Stimulated activated CD4-positive, alpha-beta T cell treated with anti-CD3 and anti-CD28 coated beads, TNF-alpha, amount 100 ng/mL, for 1 hour (primary cell): Measurements from ENCODE around the gene RBFOX2.

Experiments
- DNase-seq, 3 donors: peaks; one replicate each; pipeline ENCODE4 v3.0.0-alpha.2; 2020; ENCODE audit warnings: low read depth in 3 of 3, low spot score in 1 of 3

RBFOX2 gene

GRCh38 chr22:35785181-35785923 is 243.3 kb downstream of the RBFOX2 start:
- DNase-seq, result no peak

GRCh38 chr22:35784633-35785032 is 244.0 kb downstream of the RBFOX2 start:
- DNase-seq, result no peak

DNA sequence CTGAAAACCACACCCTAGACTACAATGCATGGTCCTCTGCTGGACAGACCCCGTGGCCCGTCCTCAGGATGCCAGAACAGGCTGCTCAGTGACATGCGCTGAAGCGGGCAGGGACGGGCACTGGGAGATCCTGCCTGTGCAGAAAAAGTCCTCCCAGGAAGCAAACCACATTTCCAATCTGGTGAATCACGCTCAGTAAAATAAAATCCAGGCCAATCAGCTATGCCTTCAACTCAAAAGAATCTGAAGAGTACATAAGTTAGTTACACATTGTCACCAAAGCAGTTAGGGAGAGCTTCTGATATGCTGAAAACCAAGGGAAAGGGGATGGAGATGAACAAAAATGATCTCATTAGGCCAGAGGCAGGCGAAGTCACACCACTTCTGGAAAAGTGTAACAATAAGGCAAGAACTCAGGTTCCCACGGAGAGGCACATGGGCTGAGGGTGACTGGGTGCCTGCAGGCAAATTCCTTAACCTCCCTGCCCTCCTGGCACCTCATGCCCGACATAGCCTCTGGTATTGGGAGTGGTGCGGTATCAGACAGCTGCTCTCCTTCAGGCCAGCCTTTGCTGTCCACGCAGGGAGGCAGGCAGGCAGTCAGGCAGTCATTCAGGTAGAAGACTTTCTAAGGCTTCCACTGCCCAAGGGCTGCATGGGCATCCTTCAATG is 244.5 kb downstream of the RBFOX2 start:
- no peak for DNase-seq

DNA sequence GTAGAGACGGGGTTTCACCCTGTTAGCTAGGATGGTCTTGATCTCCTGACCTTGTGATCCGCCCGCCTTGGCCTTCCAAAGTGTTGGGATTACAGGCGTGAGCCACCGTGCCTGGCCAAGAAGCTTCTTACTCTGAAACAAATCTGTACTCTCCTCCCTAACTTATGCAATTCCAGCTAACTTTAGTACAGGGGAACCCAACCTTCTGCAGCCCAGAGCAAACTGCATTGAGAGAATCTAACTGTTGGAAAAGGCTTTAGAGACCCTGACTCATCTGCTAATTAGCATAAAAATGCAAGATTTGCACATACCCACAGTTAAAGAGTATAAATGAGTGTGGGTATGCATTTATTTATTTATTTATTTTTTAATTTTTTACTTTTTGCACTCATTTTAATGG is 246.1 kb downstream of the RBFOX2 start:
- no peak for DNase-seq

DNA sequence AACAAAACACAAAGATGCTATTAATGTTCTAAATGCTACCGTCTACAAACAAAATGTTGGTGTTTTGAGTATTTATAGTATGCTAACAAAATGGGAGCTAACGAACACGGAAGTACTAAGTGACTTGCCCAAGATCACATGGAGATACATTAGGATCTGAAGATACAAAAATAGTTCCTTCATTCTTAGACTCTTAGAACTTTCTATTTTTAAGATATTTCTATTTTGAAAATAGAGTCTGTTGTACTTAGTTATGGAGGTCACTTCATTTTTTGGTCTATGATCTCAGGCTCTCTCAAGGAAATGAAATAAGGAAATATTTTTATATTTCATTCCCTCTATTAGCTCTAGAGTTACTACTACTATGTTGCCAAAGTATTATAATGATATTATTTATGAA is 246.7 kb downstream of the RBFOX2 start:
- DNase-seq, result no peak

GRCh38 chr22:35777335-35777975 is 251.2 kb downstream of the RBFOX2 start:
- DNase-seq, result no peak

DNA sequence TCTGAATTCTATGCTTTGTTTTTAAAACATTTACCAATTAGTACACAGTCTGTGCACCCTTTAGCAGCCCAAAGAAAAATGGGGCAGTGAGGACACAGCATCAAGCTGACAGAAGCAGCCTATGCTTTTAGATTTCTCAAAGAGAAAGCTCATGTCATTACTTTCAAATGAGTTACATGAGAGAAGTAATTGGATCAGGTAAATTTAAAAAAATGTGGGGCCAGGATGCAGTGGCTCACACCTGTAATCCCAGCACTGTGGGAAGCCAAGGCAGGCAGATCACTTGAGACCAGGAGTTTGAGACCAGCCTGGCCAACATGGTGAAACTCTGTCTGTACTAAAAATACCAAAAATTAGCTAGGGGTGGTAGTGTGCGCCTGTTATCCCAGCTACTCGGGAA is 253.3 kb downstream of the RBFOX2 start:
- no peak for DNase-seq

DNA sequence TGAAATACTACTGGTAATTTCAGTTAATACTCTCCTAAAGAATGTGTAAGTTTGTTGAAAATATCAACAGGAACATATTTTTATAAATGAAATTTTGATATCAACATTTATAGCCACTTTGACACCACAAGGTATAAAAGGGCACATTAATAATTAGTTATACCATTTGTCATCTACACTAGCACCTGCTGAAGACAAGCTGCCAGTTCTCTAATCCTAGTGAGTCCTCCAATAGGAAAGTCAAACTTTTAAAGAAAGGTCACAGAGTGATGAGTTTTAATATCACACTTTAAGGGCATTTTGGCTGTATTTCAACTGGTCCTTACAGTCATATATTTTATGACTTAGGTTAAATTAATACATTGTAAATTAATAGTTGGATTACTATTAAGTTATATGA is 258.6 kb downstream of the RBFOX2 start:
- no peak for DNase-seq

GRCh38 chr22:35766654-35767580 is 261.7 kb downstream of the RBFOX2 start:
- no peak for DNase-seq

DNA sequence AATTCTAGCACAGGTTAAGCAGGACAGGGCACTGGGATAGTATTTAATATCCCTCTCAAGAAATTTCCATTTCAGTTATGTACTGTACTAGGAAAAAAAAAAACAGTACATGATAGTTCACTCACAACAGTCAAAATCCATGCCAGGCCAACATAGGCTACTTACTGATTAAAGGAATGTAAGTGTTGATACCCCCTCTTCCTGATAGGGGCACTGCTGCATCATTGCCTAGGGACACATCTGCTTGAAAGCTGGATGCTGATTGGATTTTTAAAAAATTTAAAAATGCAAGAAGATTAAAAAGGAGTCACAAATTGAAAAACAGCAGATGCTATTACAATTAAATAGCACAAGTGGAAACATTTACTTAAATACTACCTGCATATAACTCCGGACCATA is 267.6 kb downstream of the RBFOX2 start:
- DNase-seq, result no peak

DNA sequence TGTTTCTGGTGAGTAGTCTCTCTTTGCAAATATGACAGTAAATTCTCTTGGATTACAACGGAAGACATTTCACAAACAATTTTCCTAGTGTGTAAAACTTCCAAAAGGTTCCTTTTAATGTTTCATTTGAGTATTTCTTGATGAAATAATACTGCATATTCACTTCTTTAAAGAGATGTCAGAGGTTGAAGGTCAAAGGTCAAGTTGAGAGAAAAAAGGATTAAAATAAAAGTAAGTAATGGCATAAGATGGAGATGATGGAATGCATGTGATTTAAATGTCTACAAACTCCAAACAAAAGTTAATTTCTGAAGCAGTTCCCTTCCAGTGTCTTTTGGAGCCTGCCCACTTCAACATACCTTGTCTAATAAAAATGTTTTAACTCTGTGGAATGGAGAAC is 270.2 kb downstream of the RBFOX2 start:
- DNase-seq, result no peak

GRCh38 chr22:35756722-35757121 is 271.9 kb downstream of the RBFOX2 start:
- DNase-seq, result no peak

DNA sequence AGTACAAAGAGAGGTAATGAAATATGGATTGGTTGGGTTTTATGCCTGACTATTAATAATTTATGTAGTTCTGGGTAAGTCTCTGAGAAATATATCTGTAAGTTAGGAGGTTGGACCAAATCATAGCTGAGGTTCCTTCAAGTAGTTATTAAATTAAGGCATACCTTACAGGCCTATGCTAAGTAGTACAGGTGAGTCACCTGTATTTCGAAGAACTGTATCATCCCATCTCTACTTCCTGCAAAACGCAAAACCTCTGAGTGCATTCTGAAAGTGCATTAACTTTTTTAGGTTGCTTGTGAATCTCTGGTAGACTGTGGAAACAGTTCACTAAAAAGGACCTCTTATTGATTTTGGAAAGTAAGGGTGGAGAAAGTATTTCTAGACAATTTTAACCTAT is 273.9 kb downstream of the RBFOX2 start:
- DNase-seq, result no peak

DNA sequence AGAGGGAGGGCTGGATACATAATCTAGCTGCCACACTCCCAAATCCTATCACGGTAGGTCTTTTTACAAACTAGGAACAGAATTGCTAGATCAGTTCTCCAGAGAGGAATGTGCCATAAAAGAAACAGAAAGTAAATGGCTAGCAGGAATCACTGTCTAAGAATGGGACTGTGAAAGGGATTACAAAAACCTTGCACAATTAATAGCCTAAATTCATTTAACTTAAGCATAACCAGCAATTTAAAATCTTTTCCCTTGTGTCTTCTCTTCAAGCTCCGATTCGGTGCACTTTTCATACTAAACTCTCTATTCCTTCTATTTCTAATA is 275.8 kb downstream of the RBFOX2 start:
- DNase-seq, result no peak

- DNase-seq, result no peak
Measured at GRCh38 chr22:35752006-35752862, 276.4 kb downstream of the RBFOX2 start.

- no peak for DNase-seq
Measured at GRCh38 chr22:35749808-35750207, 278.8 kb downstream of the RBFOX2 start.

DNA sequence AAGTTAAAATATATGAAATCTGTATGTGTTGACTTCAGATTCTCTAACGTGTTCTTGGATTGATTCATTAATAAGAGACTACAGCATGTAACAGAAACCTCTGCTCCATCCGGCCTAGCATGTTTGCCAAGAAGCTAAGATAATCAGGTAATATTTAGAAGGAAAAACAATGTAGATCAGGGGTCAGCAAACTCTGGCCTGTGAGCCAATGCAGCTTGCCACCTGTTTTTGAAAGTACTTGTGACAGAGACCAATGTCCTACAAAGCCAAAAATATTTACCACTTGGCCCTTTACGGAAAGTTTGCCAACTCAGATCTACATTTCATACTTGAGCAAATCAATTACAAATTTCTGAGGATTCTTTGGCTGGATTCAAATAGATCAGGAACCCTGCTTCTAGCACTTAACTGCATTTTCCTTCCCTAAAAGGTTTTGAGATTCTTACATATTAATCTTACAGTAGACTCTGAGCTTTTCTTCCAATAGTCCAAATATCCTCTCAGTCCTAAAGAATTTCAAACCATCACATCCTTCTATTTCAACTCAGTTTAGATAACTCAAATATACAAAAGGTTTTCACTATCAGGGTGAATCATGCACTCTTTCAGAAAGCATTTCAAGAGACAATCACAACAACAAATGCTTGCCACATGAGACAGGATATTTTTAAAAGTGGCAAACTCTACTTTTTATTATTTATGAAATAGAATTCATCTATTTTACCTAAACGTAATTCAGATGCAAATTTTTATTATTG is 281.5 kb downstream of the RBFOX2 start:
- no peak for DNase-seq

GRCh38 chr22:35746248-35746647 is 282.4 kb downstream of the RBFOX2 start:
- DNase-seq, result no peak

DNA sequence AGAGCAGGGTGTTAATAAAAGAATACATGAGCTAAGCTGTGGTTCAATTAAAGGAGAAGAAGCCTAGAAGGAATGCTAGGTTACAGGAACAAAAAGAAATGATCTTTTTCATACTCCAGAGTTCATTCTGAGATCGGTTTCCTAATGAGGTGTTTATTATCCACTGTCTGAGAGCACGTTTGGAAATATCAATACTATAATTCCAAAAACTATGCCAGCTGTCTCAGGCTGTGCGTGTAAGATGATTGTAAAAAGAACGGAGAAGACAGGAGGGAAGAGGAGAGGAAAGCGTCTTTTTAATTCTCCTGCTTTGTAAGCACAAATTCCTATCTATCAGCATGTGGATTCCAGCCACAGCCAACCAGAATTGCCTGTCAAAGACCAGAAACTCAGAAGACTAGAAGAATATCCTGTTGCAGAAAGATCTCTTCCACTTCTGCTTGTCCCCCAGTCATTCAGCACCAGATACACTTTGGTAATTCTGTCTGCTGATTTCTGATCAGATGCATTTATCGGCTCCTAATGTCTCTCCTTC is 285.2 kb downstream of the RBFOX2 start:
- DNase-seq, result no peak
